NOMO-1 treated with dmso at 0.1 percent for 144 hours (cell line): Measurements from ENCODE around the gene CEP350.

ENCODE experiments used
- DNase-seq: peaks from one replicate; lab custom pipeline; 2025; ENCODE audit not compliant: unreplicated experiment; lab: John Stamatoyannopoulos, UW

The CEP350 gene

GRCh38 chr1:180153032-180153431 is 198.4 kb downstream of the CEP350 start:
- no peak for DNase-seq

DNA sequence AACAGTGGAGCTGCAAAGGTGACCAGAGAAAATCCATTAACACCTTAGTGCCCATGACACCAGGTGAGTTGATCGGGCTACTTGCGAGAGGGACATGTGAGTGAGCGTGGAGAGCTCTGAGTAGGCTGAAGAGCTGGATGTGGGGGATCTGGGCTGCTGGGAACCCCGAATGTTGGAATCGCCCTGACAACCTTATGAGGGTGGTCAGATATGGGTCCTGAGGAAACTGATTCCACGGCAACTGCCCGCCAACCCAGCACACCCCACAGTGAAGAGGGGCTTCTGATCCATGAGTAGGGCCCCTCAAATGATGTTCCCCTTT is 199.4 kb downstream of the CEP350 start:
- no peak for DNase-seq

DNA sequence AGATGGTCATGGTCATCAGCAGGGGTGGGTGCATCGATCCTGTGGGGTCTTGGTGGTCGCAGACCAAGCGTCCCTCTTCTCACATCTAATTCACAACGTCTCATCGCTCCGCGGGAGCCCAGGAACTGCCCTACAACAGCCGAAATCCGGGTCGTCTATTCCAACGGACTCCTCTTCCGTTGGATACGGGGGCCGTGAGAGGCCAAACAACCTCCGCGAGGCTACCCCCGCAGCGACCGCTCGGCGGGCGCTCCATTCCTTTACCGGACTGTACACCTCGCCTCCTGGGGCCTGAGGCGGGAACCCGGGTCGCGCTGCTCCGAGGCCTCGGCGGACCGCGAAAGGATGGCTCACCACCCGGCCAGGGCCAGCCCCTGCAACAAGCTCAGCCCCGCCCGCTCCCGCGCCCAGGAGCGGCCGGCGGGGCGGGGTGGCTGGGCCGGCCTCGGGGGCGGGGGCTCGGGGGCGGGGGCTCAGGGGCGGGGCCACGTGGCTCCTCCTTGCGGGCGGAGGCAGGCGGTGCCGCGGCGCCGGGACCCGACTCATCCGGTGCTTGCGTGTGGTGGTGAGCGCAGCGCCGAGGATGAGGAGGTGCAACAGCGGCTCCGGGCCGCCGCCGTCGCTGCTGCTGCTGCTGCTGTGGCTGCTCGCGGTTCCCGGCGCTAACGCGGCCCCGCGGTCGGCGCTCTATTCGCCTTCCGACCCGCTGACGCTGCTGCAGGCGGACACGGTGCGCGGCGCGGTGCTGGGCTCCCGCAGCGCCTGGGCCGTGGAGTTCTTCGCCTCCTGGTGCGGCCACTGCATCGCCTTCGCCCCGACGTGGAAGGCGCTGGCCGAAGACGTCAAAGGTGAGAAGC is 199.9 kb downstream of the CEP350 start, which contains the start of gene QSOX1:
Gene QSOX1, plus strand, starts transcription at position 545 of the 857 bp plus-strand sequence. Its CDS starts 39 bp downstream, at position 584.
- DNase-seq, result peak; percentile 86

- DNase-seq, result no peak
Measured at GRCh38 chr1:180155182-180155682, 200.6 kb downstream of the CEP350 start.

DNA sequence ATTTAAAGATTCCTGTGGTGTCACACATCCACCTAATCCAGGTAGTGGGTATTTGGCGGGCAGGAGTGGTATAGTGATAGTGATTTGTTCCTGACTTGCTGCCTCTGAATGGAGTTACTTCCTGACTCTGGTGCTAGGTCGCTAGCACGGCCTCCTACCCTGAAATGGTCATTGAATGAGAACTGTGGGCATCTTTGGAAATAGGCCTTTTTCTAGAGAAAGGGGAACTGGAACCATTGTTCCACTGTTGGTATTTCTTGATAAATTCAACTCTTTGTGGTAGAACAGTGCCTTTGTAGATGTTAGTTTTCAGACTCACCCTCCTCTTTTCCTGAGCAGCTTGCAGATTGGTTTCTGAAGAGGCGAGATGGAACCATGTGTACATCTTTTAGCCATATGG is 201.6 kb downstream of the CEP350 start:
- peak; percentile 70 for DNase-seq

DNA sequence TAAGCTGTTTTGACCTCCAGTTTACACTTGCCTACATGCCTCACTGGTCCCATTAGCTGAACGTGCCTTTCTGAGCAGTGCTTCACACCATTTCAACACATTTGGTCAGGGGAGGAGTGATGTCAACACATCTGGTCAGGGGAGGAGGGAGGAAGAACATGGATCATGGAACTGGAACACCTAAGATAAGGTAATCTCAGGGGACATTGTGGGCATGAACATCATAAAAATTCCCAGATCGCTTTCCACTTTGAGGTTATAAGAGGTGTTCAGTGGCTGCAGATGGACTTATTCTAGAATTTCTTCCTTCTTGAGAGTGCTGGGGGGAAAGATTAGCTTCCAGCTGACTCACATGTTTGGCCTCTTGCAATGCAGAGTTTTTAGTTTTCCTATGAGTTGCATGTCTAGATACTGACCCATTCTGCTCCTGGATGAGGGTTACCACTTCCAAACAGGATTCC is 202.1 kb downstream of the CEP350 start:
- no peak for DNase-seq

DNA sequence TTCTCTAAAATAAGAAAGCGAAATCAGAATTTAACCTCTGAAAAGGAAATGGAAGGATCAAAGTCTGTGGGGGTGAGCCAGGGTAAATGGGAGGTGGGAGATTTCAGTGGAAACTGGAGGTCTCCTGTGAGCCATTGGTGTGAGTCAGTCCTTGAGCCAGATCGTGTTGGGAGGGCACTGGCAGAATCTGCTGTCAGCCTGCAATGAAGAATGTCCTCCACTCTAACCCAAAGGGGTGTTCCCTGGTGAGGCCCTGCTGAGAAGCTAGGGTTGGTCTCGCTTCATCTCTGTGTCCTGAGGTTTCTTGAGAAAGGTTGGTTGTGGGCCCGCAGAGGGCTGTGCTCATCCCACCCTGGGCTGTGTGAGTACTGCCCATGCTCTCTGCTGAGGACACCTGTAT is 202.5 kb downstream of the CEP350 start:
- DNase-seq, result no peak

DNA sequence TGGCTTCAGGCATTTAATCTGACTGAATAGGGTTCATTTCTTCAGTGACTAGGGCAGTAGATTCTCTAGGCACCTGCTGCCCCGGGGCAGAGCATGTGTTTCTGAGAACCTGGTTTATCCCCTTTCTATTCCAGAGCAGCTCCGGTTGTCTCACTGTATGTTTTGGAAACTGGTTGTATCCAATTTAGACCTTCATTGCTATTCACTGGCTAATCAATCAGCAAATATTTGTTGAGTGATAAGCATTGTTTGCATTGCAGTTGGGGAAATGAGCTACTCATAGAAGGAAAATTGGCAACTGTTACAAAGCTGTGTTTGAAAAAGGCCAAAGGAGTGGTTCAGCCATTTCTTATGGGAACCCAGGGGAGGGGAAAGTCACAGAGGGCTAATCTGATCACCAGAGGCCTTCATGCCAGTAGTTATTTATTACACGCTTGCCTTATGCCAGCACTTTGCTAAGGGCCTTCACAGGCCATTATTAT is 203.0 kb downstream of the CEP350 start:
- no peak for DNase-seq

- no peak for DNase-seq
Measured at GRCh38 chr1:180158149-180159147, 203.8 kb downstream of the CEP350 start.

- peak; percentile 49 for DNase-seq
Measured at GRCh38 chr1:180160357-180160756, 205.7 kb downstream of the CEP350 start.

DNA sequence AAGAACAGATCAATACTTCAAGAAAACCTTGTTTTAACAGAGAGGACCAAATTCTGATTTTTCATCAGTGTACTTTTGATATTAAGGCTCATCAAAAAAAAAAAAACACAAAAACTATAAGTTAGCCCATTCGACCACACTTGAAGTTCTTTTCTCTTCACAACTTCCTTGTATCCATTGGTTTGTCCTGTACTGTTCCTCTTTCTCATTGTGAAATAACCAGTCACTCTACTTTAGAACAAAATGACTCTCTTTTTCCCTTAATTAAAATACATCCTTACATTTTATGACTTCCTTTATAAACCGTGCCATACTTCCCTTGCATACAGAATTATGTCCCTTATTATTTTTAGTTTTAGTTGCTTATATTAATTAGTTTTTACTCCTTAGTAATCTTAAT is 208.4 kb downstream of the CEP350 start:
- DNase-seq, result no peak
